ENCODE data around the gene DZANK1. TPM values are rescaled to one million over a fixed set of nuclear protein-coding genes. Genes with fewer than 3 reads are reported as not detected.

Gene DZANK1
- total and polyA plus RNA-seq, 2 of the 8 experiments (the other 6 are each of a cell fraction or from before 2014, with no cell fraction given), result 8.0 to 9.9 TPM

DNA sequence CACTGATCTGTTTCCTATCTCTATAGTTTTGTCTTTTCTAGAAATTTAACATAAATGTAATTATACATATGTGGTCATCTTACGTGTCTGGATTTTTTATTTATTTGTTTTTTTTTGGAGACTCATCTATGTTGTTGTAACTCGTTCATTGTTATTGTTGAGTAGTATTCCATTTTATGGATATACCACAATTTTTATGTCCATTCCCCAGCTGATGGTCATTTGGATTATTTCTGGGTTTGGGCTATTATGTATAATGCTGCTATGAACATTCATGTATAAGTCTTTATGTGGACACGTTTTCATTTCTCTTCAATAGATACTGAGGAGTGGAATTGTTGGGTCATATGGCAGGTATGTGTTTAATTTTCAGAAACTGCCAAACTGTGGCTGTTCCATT lies 10.2 kb downstream of the DZANK1 start:
- Histone ChIP-seq H4K5ac (ENCODE audit: insufficient read length, low read depth, low read length) (no peak overlapping the region), H3K23ac (ENCODE audit: insufficient read length) (no peak overlapping the region), H3K27me3 (replicated peaks in 1 of 4; ENCODE audit: control insufficient read depth in 3 of 4, extremely low read depth in 1 of 4, insufficient read depth in 3 of 4, low read length in 3 of 4) (no peaks in the 10 kb centered on the region), H3K4me1 (replicated peaks in 1 of 4; ENCODE audit: control insufficient read depth in 3 of 4, insufficient read depth in 4 of 4, low read length in 3 of 4) (no peaks in the 10 kb centered on the region), H3K9ac (replicated peaks in 1 of 4; ENCODE audit: extremely low read depth in 1 of 4, low read depth in 3 of 4, low read length in 3 of 4) (no peak overlapping the region), H4K20me1 (replicated peaks in 1 of 2; ENCODE audit: control insufficient read depth in 1 of 2, insufficient read depth in 2 of 2, low read length in 2 of 2) (no peaks in the 10 kb centered on the region), H3K23me2 (ENCODE audit: low read depth, low read length) (no peaks in the 10 kb centered on the region), H2BK15ac (ENCODE audit: low read length) (no peak overlapping the region), H3K56ac (replicated peaks; ENCODE audit: insufficient read length, low read depth, low read length) (no peak overlapping the region), H3K18ac (ENCODE audit: extremely low read depth, low read length) (no peak overlapping the region), H3K9me3 (ENCODE audit: insufficient read depth in 2 of 2, low read depth in 1 of 2, low read length in 1 of 2) (peaks cover 0 to 5% of the 10 kb centered on the region in 2 experiments; a peak in 1 of 4 replicates), H3K4me3 (ENCODE audit: extremely low read depth in 1 of 4, insufficient read depth in 2 of 4, low read depth in 3 of 4, low read length in 4 of 4) (no peak overlapping the region), H2BK12ac (ENCODE audit: low read depth, low read length) (no peak overlapping the region), H3K79me2 (ENCODE audit: control insufficient read depth in 1 of 2, insufficient read depth in 2 of 2, low read length in 2 of 2) (no peaks in the 10 kb centered on the region), H4K91ac (replicated peaks; ENCODE audit: insufficient read length, low read length) (no peak overlapping the region), H2BK20ac (ENCODE audit: low read length) (no peak overlapping the region), H2BK5ac (ENCODE audit: low read depth, low read length) (no peak overlapping the region), H3K4ac (replicated peaks; ENCODE audit: insufficient read length, low read depth, low read length) (no peak overlapping the region), H2AK5ac (ENCODE audit: low read depth, low read length) (no peak overlapping the region), H3K79me1 (ENCODE audit: low read depth, low read length) (no peaks in the 10 kb centered on the region), H2AFZ (ENCODE audit: low read length) (no peak overlapping the region), H3K14ac (ENCODE audit: insufficient read length) (no peak overlapping the region), H3K27ac (ENCODE audit: low read depth, low read length) (no peak overlapping the region), H3K4me2 (ENCODE audit: insufficient read depth in 1 of 2, low read depth in 2 of 2, low read length in 2 of 2) (no peak overlapping the region), H2BK120ac (replicated peaks; ENCODE audit: low read depth, low read length) (no peak overlapping the region), H4K8ac (ENCODE audit: extremely low read depth, insufficient read depth, low read length) (no peak overlapping the region), H3K36me3 (ENCODE audit: control insufficient read depth in 2 of 4, insufficient read depth in 4 of 4, low read length in 3 of 4) (no peaks in the 10 kb centered on the region)
- DNase-seq (ENCODE audit: low read depth in 1 of 2, low spot score in 2 of 2) (no peak), FAIRE-seq (no peak)
- WGBS, 2 experiments (ENCODE audit: extremely low coverage in 1 of 2, insufficient coverage in 1 of 2, insufficient read length in 1 of 2, insufficient replicate concordance in 2 of 2, low coverage in 1 of 2, low lambda C conversion rate in 2 of 2, missing lambda C conversion rate in 1 of 2), result 86% methylated on average over 3 of the region's 3 CpGs; no CpG with 5 or more reads in 1 of the 2 experiments
- TF ChIP-seq CBX5 (IDR thresholded peaks at IDR 0.05; ENCODE audit: low read depth, low read length), result no peak
- no peak for TF ChIP-seq ASH2L (IDR thresholded peaks at IDR 0.05; ENCODE audit: low read length)
- TF ChIP-seq CREB1 (IDR thresholded peaks at IDR 0.05), result no peak
- TF ChIP-seq GABPA (IDR thresholded peaks at IDR 0.05; ENCODE audit: borderline replicate concordance, insufficient read depth, low read length), result no peak
- no peak for TF ChIP-seq PHF8 (conservative IDR thresholded peaks at IDR 0.05; ENCODE audit: low read depth, low read length)
- no peak for TF ChIP-seq FOSL1 (IDR thresholded peaks at IDR 0.05; ENCODE audit: insufficient read depth, low read depth, low read length)
- TF ChIP-seq SAP30 (IDR thresholded peaks at IDR 0.05; ENCODE audit: insufficient read depth, insufficient replicate concordance, low read length), result no peak
- no peak for TF ChIP-seq HDAC2 (IDR thresholded peaks at IDR 0.05; ENCODE audit: borderline replicate concordance in 1 of 2, low read depth in 2 of 2, low read length in 2 of 2)
- TF ChIP-seq EZH2 (IDR thresholded peaks at IDR 0.05; ENCODE audit: low read depth, low read length, severe bottlenecking), result no peak
- no peak for TF ChIP-seq HDAC6 (IDR thresholded peaks at IDR 0.05; ENCODE audit: low read depth, low read length)
- no peak for TF ChIP-seq ATF2 (IDR thresholded peaks at IDR 0.05; ENCODE audit: low read length)
- TF ChIP-seq, protein P1, sequence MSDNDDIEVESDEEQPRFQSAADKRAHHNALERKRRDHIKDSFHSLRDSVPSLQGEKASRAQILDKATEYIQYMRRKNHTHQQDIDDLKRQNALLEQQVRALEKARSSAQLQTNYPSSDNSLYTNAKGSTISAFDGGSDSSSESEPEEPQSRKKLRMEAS (IDR thresholded peaks at IDR 0.05), result no peak
- CTCF ChIA-PET (ENCODE audit: partially characterized antibody), result interaction anchor here (1.5 kb wide), 2 partner anchors 11 to 19 kb away, joined by 3 to 5 read pairs; no protein-coding TSS in a partner anchor
- POLR2A ChIA-PET (ENCODE audit: partially characterized antibody), result no interaction called here
